ENCODE data around the gene MLF2.
"Not testable (repeated sequence)": the region's sequence is repeated elsewhere in the genome, so short reads cannot be mapped to it uniquely, and the experiment has no call there.

The MLF2 gene

DNA sequence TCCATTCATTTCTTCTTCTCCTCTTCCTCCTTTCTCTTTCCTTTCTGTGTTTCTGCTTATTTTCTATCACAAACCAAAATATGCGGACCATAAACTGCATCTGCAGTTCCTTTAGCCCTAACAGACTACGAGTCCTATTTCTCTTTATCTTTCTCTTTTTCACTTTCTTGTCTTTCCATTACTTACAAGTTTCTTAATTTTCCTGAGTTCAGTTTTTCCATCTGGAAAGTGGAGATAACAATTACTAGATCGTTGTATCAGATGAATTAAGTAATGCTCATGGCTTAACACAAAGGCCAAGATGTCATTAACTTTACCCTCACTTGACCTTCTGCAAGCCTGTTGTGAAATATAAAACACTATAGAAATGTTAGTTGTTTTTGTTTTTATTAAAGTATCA is 30.1 kb downstream of the MLF2 start:
- H3K4me2 ChIP-seq: peak overlapping the region; percentile 62
- peak overlapping the region; percentile 85 for H2AFZ ChIP-seq (ENCODE audit: low read depth)
- H3K4me3 ChIP-seq (IDR thresholded peaks at IDR 0.05; ENCODE audit: insufficient read depth, low read depth, low read length): no peak overlapping the region
- peaks cover 15% of the 10 kb centered on the region for H3K4me1 ChIP-seq (ENCODE audit: low read depth, poor library complexity, severe bottlenecking)
- H3K27ac ChIP-seq: peak overlapping the region; percentile 78; the same call in 1 of the 2 replicates
- TF ChIP-seq, protein P1, sequence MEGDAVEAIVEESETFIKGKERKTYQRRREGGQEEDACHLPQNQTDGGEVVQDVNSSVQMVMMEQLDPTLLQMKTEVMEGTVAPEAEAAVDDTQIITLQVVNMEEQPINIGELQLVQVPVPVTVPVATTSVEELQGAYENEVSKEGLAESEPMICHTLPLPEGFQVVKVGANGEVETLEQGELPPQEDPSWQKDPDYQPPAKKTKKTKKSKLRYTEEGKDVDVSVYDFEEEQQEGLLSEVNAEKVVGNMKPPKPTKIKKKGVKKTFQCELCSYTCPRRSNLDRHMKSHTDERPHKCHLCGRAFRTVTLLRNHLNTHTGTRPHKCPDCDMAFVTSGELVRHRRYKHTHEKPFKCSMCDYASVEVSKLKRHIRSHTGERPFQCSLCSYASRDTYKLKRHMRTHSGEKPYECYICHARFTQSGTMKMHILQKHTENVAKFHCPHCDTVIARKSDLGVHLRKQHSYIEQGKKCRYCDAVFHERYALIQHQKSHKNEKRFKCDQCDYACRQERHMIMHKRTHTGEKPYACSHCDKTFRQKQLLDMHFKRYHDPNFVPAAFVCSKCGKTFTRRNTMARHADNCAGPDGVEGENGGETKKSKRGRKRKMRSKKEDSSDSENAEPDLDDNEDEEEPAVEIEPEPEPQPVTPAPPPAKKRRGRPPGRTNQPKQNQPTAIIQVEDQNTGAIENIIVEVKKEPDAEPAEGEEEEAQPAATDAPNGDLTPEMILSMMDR (conservative IDR thresholded peaks at IDR 0.05; ENCODE audit: low read depth, low read length): no peak
- no peaks in the 10 kb centered on the region for H3K79me2 ChIP-seq (ENCODE audit: insufficient read depth, low read depth)
- H3K9ac ChIP-seq: no peak overlapping the region
- no peaks in the 10 kb centered on the region for H3K36me3 ChIP-seq (ENCODE audit: insufficient read depth)
- no peaks in the 10 kb centered on the region for H4K20me1 ChIP-seq (ENCODE audit: insufficient read depth)
- no peaks in the 10 kb centered on the region for H3K27me3 ChIP-seq (ENCODE audit: insufficient read depth, low read depth)

DNA sequence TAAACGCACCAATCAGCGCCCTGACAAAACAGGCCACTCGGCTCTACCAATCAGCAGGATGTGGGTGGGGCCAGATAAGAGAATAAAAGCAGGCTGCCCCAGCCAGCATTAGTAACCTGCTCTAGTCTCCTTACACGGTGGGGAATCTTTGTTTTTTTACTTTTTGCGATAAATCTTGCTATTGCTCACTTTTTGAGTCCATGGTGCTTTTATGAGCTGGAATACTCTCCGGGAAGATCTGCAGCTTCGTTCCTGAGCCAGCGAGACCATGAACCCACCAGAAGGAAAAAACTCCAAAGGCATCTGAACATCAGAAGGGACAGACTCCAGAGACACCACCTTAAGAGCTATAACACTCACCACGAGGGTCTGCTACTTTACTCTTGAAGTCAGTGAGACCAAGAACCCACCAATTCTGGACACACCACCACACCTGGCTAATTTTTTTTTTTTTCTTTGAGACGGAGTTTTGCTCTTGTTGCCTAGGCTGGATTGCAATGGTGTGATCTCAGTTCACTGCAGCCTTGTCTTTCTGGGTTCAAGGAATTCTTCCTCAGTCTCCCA is 36.0 kb downstream of the MLF2 start:
- Histone ChIP-seq H3K4me1 (ENCODE audit: low read depth, poor library complexity, severe bottlenecking) (no peaks in the 10 kb centered on the region), H3K4me2 (no peak overlapping the region), H3K36me3 (ENCODE audit: insufficient read depth) (no peaks in the 10 kb centered on the region), H3K27me3 (ENCODE audit: insufficient read depth, low read depth) (no peaks in the 10 kb centered on the region), H3K79me2 (ENCODE audit: insufficient read depth, low read depth) (no peaks in the 10 kb centered on the region), H3K27ac (no peak overlapping the region), H3K9ac (no peak overlapping the region), H2AFZ (ENCODE audit: low read depth) (no peak overlapping the region), H4K20me1 (ENCODE audit: insufficient read depth) (no peaks in the 10 kb centered on the region), H3K4me3 (IDR thresholded peaks at IDR 0.05; ENCODE audit: insufficient read depth, low read depth, low read length) (no peak overlapping the region)
- TF ChIP-seq, protein P1 (conservative IDR thresholded peaks at IDR 0.05; ENCODE audit: low read depth, low read length): no peak

DNA sequence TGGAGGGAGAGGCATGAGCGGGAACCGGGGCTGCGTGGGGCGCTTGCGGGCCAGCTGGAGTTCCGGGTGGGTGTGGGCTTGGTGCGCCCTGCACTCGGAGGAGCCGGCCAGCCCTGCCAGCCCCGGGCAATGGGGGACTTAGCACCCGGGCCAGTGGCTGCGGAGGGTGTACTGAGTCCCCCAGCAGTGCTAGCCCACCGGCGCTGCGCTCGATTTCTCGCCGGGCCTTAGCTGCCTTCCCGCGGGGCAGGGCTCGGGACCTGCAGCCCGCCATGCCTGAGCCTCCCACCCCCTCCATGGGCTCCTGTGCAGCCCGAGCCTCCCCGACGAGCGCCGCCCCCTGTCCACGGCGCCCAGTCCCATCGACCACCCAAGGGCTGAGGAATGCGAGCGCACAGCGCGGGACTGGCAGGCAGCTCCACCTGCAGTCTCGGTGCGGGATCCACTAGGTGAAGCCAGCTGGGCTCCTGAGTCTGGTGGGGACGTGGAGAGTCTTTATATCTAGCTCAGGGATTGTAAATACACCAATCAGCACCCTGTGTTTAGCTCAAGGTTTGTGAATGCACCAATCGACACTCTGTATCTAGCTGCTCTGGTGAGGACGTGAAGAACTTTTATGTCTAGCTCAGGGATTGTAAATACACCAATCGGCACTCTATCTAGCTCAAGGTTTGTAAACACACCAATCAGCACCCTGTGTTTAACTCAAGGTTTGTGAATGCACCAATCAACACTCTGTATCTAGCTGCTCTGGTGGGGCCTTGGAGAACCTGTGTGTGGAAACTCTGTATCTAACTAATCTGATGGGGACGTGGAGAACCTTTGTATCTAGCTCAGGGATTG is 36.7 kb downstream of the MLF2 start:
- H3K27me3 ChIP-seq (ENCODE audit: insufficient read depth, low read depth); H2AFZ ChIP-seq (ENCODE audit: low read depth); H3K79me2 ChIP-seq (ENCODE audit: insufficient read depth, low read depth); H3K4me2 ChIP-seq; H3K36me3 ChIP-seq (ENCODE audit: insufficient read depth); H3K9ac ChIP-seq; H3K4me3 ChIP-seq (IDR thresholded peaks at IDR 0.05; ENCODE audit: insufficient read depth, low read depth, low read length); H4K20me1 ChIP-seq (ENCODE audit: insufficient read depth); H3K4me1 ChIP-seq (ENCODE audit: low read depth, poor library complexity, severe bottlenecking); H3K27ac ChIP-seq: not testable (repeated sequence)

DNA sequence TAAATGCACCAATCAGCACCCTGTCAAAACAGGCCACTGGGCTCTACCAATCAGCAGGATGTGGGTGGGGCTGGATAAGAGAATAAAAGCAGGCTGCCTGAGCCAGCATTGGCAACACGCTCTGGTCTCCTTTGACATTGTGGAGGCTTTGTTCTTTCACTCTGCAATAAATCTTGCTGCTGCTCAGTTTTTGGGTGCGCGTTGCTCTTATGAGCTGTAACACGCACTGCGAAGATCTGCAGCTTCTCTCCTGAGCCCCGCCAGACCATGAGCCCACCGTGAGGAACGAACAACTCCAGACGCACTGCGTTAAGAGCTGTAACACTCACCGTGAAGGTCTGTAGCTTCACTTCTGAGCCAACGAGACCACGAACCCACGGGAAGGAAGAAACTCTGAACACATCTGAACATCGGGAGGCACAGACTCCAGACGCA is 44.0 kb downstream of the MLF2 start:
- Histone ChIP-seq H4K20me1 (ENCODE audit: insufficient read depth) (no peaks in the 10 kb centered on the region), H3K4me1 (ENCODE audit: low read depth, poor library complexity, severe bottlenecking) (no peaks in the 10 kb centered on the region), H3K4me2 (no peak overlapping the region), H3K79me2 (ENCODE audit: insufficient read depth, low read depth) (no peaks in the 10 kb centered on the region), H3K27me3 (ENCODE audit: insufficient read depth, low read depth) (peaks cover 7% of the 10 kb centered on the region; the same call in 1 of the 2 replicates), H3K27ac (no peak overlapping the region), H2AFZ (ENCODE audit: low read depth) (no peak overlapping the region), H3K36me3 (ENCODE audit: insufficient read depth) (no peaks in the 10 kb centered on the region), H3K4me3 (IDR thresholded peaks at IDR 0.05; ENCODE audit: insufficient read depth, low read depth, low read length) (no peak overlapping the region), H3K9ac (no peak overlapping the region)
- TF ChIP-seq, protein P1 (conservative IDR thresholded peaks at IDR 0.05; ENCODE audit: low read depth, low read length): no peak

DNA sequence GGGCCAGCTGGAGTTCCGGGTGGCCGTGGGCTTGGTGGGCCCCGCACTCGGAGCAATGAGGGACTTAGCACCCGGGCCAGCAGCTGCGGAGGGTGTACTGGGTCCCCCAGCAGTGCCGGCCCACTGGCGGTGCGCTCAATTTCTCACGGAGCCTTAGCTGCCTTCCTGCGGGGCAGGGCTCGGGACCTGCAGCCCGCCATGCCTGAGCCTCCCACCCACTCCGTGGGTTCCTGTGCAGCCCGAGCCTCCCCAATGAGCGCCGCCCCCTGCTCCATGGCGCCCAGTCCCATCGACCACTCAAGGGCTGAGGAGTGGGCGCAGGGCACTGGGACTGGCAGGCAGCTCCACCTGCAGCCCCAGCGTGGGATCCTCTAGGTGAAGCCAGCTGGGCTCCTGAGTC is 44.6 kb downstream of the MLF2 start:
- H3K36me3 ChIP-seq (ENCODE audit: insufficient read depth); H2AFZ ChIP-seq (ENCODE audit: low read depth); H3K4me1 ChIP-seq (ENCODE audit: low read depth, poor library complexity, severe bottlenecking); H3K4me2 ChIP-seq; H3K9ac ChIP-seq; H3K79me2 ChIP-seq (ENCODE audit: insufficient read depth, low read depth); H4K20me1 ChIP-seq (ENCODE audit: insufficient read depth); H3K27ac ChIP-seq; H3K4me3 ChIP-seq (IDR thresholded peaks at IDR 0.05; ENCODE audit: insufficient read depth, low read depth, low read length): not testable (repeated sequence)
- H3K27me3 ChIP-seq (ENCODE audit: insufficient read depth, low read depth): peaks cover 13% of the 10 kb centered on the region

Data from KMS-11 (cell line).